ENCODE measurements around the gene YIPF6. TPM values are rescaled to one million over a fixed set of nuclear protein-coding genes. Genes with fewer than 3 reads are reported as not detected.

The YIPF6 gene
- total RNA-seq, 1 experiment from 2014 or later = 18.5 TPM

Small RNA genes within 50 kb of the gene (small RNA-seq; reads per million reads assigned to genes)
- gene RNU6-245P = not detected

Other genes starting within 250 kb of the YIPF6 start
- 4.9 and 7.4 TPM in 2 replicates for gene OPHN1, start 65.6 kb upstream of the YIPF6 start, total RNA-seq (2014; rRNA removed; shearing (Covaris generic))
- 7.1 and 7.4 TPM in 2 replicates for gene STARD8, start 148.6 kb downstream of the YIPF6 start, total RNA-seq (2014; rRNA removed; shearing (Covaris generic))